Right atrium auricular region (tissue), 2 donors: ENCODE results near the gene TMEM229A. TPM values are rescaled to one million over a fixed set of nuclear protein-coding genes. Genes with fewer than 3 reads are reported as not detected.

ENCODE experiments used
- DNase-seq: peaks from one replicate; pipeline ENCODE4 v3.0.0-alpha.2; 2019; ENCODE audit warnings: low spot score
- H3K27ac ChIP-seq, 2 donors: fragments of 200-600 bp; sonication (generic); 1 replicate in 1 of 2; 2 replicates in 1 of 2; pipeline ENCODE4 v1.5.1; 2016 to 2019
- H3K27me3 ChIP-seq, 2 donors: fragments of 200-600 bp; sonication (generic); one replicate each; pipeline versions ENCODE4 v1.5.1 to v1.6.0; 2017 to 2019
- H3K36me3 ChIP-seq: fragments of 200-600 bp; sonication (generic); one replicate; pipeline ENCODE4 v1.5.1; 2016
- H3K4me1 ChIP-seq, 2 donors: fragments of 200-600 bp; sonication (generic); one replicate each; pipeline versions ENCODE4 v1.5.1 to v1.6.0; 2017 to 2019
- H3K4me3 ChIP-seq, 2 donors: fragments of 200-600 bp; sonication (generic); 1 replicate in 1 of 2; 2 replicates in 1 of 2; pipeline ENCODE4 v1.5.1; 2017 to 2019; ENCODE audit warnings: mild to moderate bottlenecking in 1 of 2, moderate library complexity in 1 of 2
- H3K9me3 ChIP-seq, 2 donors: fragments of 200-600 bp; sonication (generic); one replicate each; pipeline ENCODE4 v1.5.1; 2019
- total RNA-seq, 2 donors: library from RNA; depleted of rRNA; stranded (reverse); fragments of >200 nt; gene quantifications; one replicate each; pipeline ENCODE4 v1.1.0, GENCODE V29; 2016
- TF ChIP-seq, protein P1 (sequence below), 2 donors: fragments of 200-600 bp; sonication (generic); IDR thresholded peaks; one replicate each; pipeline ENCODE4 v1.5.1; 2019; ENCODE audit warnings: antibody characterized with exemption in 2 of 2

TMEM229A gene
- total RNA-seq, 2 donors from 2014 or later = 0.59 to 1.1 TPM

GRCh38 chr7:123998921-123999320, 33.9 kb downstream of the TMEM229A start:
- TF ChIP-seq, protein P1, sequence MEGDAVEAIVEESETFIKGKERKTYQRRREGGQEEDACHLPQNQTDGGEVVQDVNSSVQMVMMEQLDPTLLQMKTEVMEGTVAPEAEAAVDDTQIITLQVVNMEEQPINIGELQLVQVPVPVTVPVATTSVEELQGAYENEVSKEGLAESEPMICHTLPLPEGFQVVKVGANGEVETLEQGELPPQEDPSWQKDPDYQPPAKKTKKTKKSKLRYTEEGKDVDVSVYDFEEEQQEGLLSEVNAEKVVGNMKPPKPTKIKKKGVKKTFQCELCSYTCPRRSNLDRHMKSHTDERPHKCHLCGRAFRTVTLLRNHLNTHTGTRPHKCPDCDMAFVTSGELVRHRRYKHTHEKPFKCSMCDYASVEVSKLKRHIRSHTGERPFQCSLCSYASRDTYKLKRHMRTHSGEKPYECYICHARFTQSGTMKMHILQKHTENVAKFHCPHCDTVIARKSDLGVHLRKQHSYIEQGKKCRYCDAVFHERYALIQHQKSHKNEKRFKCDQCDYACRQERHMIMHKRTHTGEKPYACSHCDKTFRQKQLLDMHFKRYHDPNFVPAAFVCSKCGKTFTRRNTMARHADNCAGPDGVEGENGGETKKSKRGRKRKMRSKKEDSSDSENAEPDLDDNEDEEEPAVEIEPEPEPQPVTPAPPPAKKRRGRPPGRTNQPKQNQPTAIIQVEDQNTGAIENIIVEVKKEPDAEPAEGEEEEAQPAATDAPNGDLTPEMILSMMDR (IDR thresholded peaks at IDR 0.05) = no peak
- no peaks in the 10 kb centered on the region for H3K4me1 ChIP-seq
- no peak overlapping the region for H3K27ac ChIP-seq
- no peaks in the 10 kb centered on the region for H3K36me3 ChIP-seq
- DNase-seq = no peak
- no peaks in the 10 kb centered on the region for H3K27me3 ChIP-seq
- no peak overlapping the region for H3K4me3 ChIP-seq
- H3K9me3 ChIP-seq = peaks cover 0 to 6% of the 10 kb centered on the region in 2 donors

DNA sequence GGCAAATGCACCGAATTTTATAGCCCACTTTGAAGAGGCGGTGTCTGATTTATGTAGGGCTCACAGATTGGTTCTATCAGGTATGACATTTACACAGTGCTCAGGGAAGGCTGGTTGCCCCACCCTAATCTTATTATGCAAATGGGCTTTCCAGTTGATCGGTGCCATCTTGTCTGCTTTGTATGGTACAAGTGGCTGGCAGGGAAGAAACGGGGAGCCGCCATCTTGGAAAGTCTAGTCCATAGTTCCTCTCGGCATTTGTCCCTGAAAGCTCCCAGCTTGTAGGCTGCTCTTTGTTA, 36.6 kb downstream of the TMEM229A start:
- Histone ChIP-seq H3K27me3 (no peaks in the 10 kb centered on the region), H3K9me3 (no peaks in the 10 kb centered on the region), H3K36me3 (no peaks in the 10 kb centered on the region), H3K4me1 (no peaks in the 10 kb centered on the region), H3K27ac (no peak overlapping the region), H3K4me3 (no peak overlapping the region)
- TF ChIP-seq, protein P1 (IDR thresholded peaks at IDR 0.05) = no peak
- DNase-seq = no peak

DNA sequence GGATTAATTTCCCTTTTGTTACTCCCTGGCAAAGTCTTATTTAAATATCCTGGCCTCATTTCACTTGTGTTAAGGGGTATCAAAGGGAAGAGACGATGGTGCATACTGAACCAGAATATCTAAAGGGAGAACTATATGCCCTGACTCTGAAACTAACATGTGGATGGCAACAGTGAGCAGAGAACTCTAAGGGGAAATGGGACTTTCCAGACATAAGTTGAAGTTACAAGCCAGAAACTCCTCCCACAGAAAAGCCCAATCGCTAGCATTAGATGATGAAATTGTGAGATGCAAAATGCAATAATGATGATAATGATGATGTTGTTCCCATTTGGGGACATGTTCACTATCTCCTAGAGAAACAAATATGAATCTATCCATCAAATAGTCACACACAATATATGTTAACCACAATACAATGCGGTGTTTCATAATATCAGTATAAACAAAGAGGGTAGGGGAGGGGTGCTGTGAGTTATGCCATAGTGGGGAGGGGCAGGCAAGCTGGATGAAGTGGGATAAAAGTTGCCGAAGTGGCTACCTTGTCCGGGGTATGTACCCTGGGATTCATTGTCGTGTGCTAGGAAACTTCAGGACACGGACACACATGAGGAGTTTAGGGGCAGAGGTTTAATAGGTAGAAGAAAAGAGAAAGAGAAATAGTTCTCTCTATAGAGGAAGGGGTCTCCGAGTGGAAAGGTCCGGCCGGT, 37.1 kb downstream of the TMEM229A start:
- Histone ChIP-seq H3K4me1 (no peaks in the 10 kb centered on the region), H3K4me3 (no peak overlapping the region), H3K27ac (no peak overlapping the region), H3K36me3 (no peaks in the 10 kb centered on the region), H3K27me3 (no peaks in the 10 kb centered on the region), H3K9me3 (no peaks in the 10 kb centered on the region)
- DNase-seq = no peak
- TF ChIP-seq, protein P1 (IDR thresholded peaks at IDR 0.05) = no peak

DNA sequence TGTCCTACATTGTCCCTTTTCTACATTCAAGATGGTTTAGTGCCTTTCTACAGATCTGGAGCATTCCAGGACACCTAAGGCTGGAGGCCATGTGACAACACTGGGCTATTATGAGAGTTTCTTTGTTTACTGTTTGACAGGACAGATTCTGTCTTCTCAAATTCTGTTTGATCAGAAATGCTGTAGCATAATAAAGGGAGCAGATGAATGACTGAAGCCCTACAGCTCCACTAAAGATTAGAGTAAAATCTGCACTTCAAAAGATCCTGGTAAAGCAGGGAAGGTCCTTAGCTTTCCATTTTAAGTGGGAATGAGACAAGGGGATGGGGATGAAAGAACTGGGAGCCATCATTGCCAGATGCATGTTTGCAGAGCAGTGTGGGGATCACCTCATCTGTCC, 38.4 kb downstream of the TMEM229A start:
- H3K36me3 ChIP-seq = no peaks in the 10 kb centered on the region
- no peak overlapping the region for H3K27ac ChIP-seq
- H3K9me3 ChIP-seq = no peaks in the 10 kb centered on the region
- TF ChIP-seq, protein P1 (IDR thresholded peaks at IDR 0.05) = no peak
- no peak for DNase-seq
- no peaks in the 10 kb centered on the region for H3K27me3 ChIP-seq
- no peaks in the 10 kb centered on the region for H3K4me1 ChIP-seq
- no peak overlapping the region for H3K4me3 ChIP-seq

GRCh38 chr7:123993996-123994395, 38.9 kb downstream of the TMEM229A start:
- H3K27me3 ChIP-seq = no peaks in the 10 kb centered on the region
- no peaks in the 10 kb centered on the region for H3K9me3 ChIP-seq
- no peak overlapping the region for H3K4me3 ChIP-seq
- no peaks in the 10 kb centered on the region for H3K36me3 ChIP-seq
- H3K27ac ChIP-seq = no peak overlapping the region
- DNase-seq = no peak
- TF ChIP-seq, protein P1 (IDR thresholded peaks at IDR 0.05) = no peak
- H3K4me1 ChIP-seq = no peaks in the 10 kb centered on the region

GRCh38 chr7:123992913-123993518, 39.9 kb downstream of the TMEM229A start:
- H3K9me3 ChIP-seq = no peaks in the 10 kb centered on the region
- H3K4me1 ChIP-seq = no peaks in the 10 kb centered on the region
- no peaks in the 10 kb centered on the region for H3K36me3 ChIP-seq
- no peaks in the 10 kb centered on the region for H3K27me3 ChIP-seq
- H3K4me3 ChIP-seq = no peak overlapping the region
- TF ChIP-seq, protein P1 (IDR thresholded peaks at IDR 0.05) = no peak
- no peak for DNase-seq
- H3K27ac ChIP-seq = no peak overlapping the region
